Colonic mucosa (tissue), 4 donors: ENCODE data around the gene COL4A2. TPM values are rescaled to one million over a fixed set of nuclear protein-coding genes. Genes with fewer than 3 reads are reported as not detected.

Source experiments
- DNase-seq: peaks from one replicate; pipeline ENCODE4 v3.0.0-alpha.2; 2020
- H3K27ac ChIP-seq: fragments of 200-600 bp; one replicate; pipeline ENCODE4 v1.8.0; 2021
- H3K27me3 ChIP-seq: fragments of 200-600 bp; one replicate; pipeline ENCODE4 v1.8.0; 2021
- H3K36me3 ChIP-seq: fragments of 200-600 bp; one replicate; pipeline ENCODE4 v1.8.0; 2021
- H3K4me1 ChIP-seq: fragments of 200-600 bp; one replicate; pipeline ENCODE4 v1.8.0; 2021; ENCODE audit warnings: mild to moderate bottlenecking
- H3K4me3 ChIP-seq: fragments of 200-600 bp; one replicate; pipeline ENCODE4 v1.8.0; 2021
- H3K9ac ChIP-seq, 2 donors: one replicate each; pipeline ENCODE4 v1.7.0; 2013; ENCODE audit warnings: control low read depth in 2 of 2, low read depth in 2 of 2, low read length in 2 of 2
- H3K9me3 ChIP-seq: fragments of 200-600 bp; one replicate; pipeline ENCODE4 v1.8.0; 2021
- CTCF ChIP-seq: fragments of 200-600 bp; IDR thresholded peaks from one replicate; pipeline ENCODE4 v1.8.0; 2022; ENCODE audit warnings: antibody characterized with exemption, mild to moderate bottlenecking
- intact Hi-C: fragments of 100-400 bp; cut with DNase I; formaldehyde crosslinking; loops from one replicate; pipeline ENCODE4 v1.14.1; 2022
- total RNA-seq, 2 donors: library from RNA; stranded (reverse); fragmentation: NEBNext Ultra II Directional in 1 of 2; extraction: Animal tissue kit (Norgen Biotek cat#: 25700) in 1 of 2; gene quantifications; one replicate each; pipeline ENCODE4 v1.2.1, GENCODE V29; 2021
- donor health status: healthy.
- donor health status: DM: no; HTN: no; CAD: no.
- donor health status: DM: no; HTN: no; CAD: no.

COL4A2 gene
- total RNA-seq, 2 donors from 2014 or later, result 61.1 to 111 TPM

GRCh38 chr13:110301083-110301482, 6.0 kb upstream of the COL4A2 start:
- H3K4me3 ChIP-seq, result no peak overlapping the region
- intact Hi-C loops, result no loop called here
- no peak overlapping the region for H3K9ac ChIP-seq
- H3K36me3 ChIP-seq, result no peaks in the 10 kb centered on the region
- peak overlapping the region; percentile 28 for H3K27ac ChIP-seq
- H3K4me1 ChIP-seq, result no peaks in the 10 kb centered on the region
- no peak for DNase-seq
- peaks cover 4% of the 10 kb centered on the region for H3K27me3 ChIP-seq
- TF ChIP-seq CTCF, result no peak
- H3K9me3 ChIP-seq, result no peaks in the 10 kb centered on the region

DNA sequence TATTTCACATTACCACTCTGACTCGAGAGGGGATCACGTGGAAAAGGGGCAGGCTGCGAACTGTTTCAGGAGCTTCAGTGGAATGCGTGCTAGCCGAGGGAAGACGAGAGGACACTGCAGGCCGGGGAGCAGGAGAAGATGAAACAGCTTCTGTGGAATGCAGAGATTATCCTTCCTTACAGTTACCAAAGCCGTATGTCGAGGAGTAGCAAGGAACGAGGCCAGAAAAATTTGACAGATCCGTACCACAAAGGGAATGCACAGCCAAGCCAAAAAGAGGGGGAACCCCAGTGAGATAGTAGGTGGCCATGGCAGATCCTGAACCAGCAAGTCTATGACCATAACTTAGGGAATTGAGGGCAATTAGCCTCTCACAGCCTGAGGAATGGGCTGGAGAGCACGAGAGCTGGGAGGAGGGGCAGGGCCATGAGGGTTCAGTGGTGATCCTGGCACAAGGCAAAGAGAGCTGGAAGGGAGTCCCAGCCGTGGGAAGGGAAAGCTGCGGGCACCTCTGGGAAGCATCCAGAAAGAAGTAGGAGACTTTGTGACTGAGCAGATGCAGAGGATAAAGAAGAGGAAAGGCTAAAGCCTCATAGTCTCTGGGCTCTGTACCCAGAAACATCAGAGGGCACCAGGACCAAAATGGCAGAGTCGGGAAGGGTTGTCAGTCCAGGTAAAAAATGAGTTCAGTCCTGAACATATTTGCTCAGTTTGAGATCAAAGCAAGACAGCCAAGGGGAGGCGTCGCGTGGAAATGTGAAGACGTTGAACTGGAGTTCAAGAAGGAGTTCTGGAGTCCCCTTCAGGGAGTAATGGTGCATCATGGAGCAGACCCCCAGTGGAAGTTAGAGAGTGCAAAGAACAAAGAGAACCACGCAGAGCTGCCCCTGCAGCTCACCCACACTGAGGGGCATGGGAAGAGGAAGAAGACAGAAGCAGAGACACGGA, 5.2 kb upstream of the COL4A2 start:
- no peak for TF ChIP-seq CTCF
- Histone ChIP-seq H3K36me3 (no peaks in the 10 kb centered on the region), H3K4me3 (no peak overlapping the region), H3K27ac (peak overlapping the region; percentile 28), H3K27me3 (peaks cover 12% of the 10 kb centered on the region), H3K9me3 (no peaks in the 10 kb centered on the region), H3K4me1 (no peaks in the 10 kb centered on the region), H3K9ac (no peak overlapping the region)
- DNase-seq, result no peak
- intact Hi-C loops, result no loop called here

- TF ChIP-seq CTCF, result no peak
- intact Hi-C loops, result no loop called here
- Histone ChIP-seq H3K27me3 (peaks cover 23% of the 10 kb centered on the region), H3K36me3 (no peaks in the 10 kb centered on the region), H3K9ac (no peak overlapping the region), H3K4me1 (no peaks in the 10 kb centered on the region), H3K9me3 (no peaks in the 10 kb centered on the region), H3K4me3 (no peak overlapping the region), H3K27ac (no peak overlapping the region)
- DNase-seq, result no peak
Measured at GRCh38 chr13:110302997-110303396, 4.1 kb upstream of the COL4A2 start.

- Histone ChIP-seq H3K4me3 (no peak overlapping the region), H3K9ac (no peak overlapping the region), H3K36me3 (no peaks in the 10 kb centered on the region), H3K27me3 (peaks cover 28% of the 10 kb centered on the region), H3K4me1 (no peaks in the 10 kb centered on the region), H3K27ac (peak overlapping the region; percentile 15), H3K9me3 (no peaks in the 10 kb centered on the region)
- no peak for DNase-seq
- intact Hi-C loops, result no loop called here
- TF ChIP-seq CTCF, result no peak
Measured at GRCh38 chr13:110303644-110304043, 3.4 kb upstream of the COL4A2 start.

GRCh38 chr13:110304256-110304655, 2.8 kb upstream of the COL4A2 start:
- peak overlapping the region; percentile 26 for H3K27ac ChIP-seq
- H3K9me3 ChIP-seq, result no peaks in the 10 kb centered on the region
- intact Hi-C loops, result no loop called here
- H3K4me1 ChIP-seq, result no peaks in the 10 kb centered on the region
- H3K27me3 ChIP-seq, result peaks cover 28% of the 10 kb centered on the region
- no peaks in the 10 kb centered on the region for H3K36me3 ChIP-seq
- no peak overlapping the region for H3K4me3 ChIP-seq
- no peak for DNase-seq
- no peak for TF ChIP-seq CTCF
- no peak overlapping the region for H3K9ac ChIP-seq
